GM18907 (cell line): ENCODE results near the gene NEK5.

Experiments used
- ATAC-seq: cut with Tn5 transposase; IDR thresholded peaks from one replicate; pipeline ENCODE4 v1.9.1; 2021; ENCODE audit warnings: mild to moderate bottlenecking, moderate library complexity; ENCODE audit not compliant: unreplicated experiment

Gene NEK5

GRCh38 chr13:51988988-51989618 is 139.8 kb downstream of the NEK5 start:
- no peak for ATAC-seq
